ENCODE measurements around the gene SIPA1L3.
"Not testable (repeated sequence)": the region's sequence is repeated elsewhere in the genome, so short reads cannot be mapped to it uniquely, and the experiment has no call there.

SIPA1L3 gene

DNA sequence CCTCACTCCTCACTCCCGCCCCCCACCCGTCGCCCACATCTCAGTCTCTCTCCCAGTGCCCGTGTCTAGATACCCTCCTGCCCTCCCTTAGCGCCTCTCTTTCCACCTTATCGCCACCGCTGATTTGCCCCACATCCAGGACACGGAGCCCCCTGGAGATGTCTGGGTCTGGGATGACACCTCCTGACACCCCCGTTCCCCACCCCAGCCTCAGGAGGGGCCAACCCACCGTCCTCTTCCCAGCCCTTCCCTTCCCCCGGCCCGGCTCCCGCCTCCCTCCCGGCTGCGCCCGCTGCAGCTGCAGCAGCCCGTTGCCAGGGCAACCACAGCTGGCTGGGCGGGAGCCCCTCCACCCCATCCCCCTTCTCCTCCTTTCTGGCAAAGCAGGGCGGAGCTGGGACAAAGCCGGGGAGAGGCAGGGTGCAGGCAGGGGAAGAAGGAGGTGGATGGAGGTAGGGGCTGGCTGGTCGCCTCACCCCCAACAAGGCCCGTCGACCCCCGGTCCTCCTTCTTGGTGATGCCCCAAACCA is 303.5 kb downstream of the SIPA1L3 start:
- DNase-seq (ENCODE audit: low read depth in 2 of 2): no peak

DNA sequence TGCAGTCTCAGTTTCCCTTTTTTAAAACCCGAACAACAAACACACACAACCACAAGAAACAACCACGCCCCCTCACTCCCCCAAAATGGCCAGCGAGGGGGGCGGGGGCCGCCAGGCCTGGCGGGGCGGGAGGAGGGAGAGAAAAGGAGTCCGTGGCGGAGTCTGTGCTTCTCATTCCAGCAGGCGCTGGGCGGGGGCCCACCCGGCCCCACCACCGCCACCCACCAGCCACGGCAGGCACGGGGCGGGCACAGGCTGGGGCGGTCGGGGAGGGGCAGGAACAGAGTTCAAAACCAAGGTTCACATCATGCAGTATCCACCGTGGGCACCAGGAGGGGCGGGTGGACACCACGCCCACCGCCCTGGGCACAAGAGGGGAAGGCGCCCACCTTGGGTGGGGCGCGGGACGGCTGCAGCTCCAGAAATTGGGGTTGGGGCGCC is 304.2 kb downstream of the SIPA1L3 start:
- DNase-seq (ENCODE audit: low read depth in 2 of 2): no peak

- DNase-seq (ENCODE audit: low read depth in 2 of 2): no peak
These were observed 304.8 kb downstream of the SIPA1L3 start for GRCh38 chr19:38211766-38212165.

DNA sequence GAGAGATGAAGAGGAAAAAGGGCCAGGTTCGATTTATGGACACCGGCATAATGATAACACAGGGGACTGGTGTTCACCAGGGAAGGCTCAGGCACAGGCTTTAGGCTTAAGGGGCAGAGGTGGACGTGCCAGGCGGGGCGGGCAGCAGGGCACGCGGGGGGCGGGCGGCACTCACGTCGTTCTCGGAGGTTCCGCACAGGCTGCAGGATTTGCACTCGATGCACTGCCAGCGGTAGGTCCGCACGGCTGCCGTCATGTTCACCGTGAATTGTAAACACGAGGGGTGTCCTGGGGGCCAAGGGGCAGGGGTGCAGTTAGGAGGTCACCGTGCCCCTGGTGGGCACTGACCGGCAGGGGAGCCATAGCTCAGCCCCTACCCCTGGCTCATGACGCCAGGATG is 306.5 kb downstream of the SIPA1L3 start:
- no peak for DNase-seq (ENCODE audit: low read depth in 2 of 2)

- peak; percentile 24 to 50 for DNase-seq (ENCODE audit: low read depth in 2 of 2)
These were observed 307.1 kb downstream of the SIPA1L3 start for GRCh38 chr19:38213911-38214625.

DNA sequence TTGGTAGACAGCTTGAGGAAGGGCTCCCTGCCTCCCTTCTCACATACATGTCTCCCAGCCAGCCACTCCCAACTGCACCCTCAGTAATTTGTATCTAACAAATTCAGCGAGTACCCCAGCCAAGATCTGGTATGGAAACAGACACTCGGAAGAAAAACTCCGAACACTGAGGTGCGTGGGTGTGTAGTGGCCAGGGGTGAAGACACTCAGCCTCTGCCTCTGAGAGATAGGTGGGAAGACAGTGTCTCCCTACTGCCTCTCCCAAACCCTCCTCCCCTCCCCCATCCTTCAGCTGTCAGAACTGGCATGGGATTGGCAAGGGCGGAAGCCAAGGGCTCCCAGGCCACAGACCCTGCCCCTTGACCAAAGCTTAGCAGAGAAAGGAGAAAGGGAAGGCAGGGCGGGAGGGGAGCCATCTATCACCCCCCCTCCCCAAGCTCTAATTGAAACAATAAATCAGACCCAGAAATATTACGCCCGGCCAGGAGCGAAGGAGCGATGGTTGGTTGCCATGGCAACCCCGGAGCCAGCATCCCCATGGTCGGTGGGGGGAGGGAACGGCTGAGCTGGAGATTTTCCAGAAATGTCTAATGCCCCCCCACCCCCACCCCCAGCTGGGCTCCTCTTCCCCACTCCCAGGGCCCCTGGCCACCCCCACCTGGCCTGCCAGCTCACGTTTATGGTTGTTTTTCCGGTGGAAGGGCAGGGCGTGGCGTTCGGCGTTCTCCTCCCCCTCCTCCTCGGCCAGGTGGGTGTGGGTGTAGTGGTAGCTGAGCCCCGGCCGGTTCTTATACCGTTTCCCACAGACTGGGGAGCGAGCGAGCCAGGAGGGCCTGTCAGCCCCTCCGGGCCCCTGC is 310.0 kb downstream of the SIPA1L3 start:
- no peak for DNase-seq (ENCODE audit: low read depth in 2 of 2)

DNA sequence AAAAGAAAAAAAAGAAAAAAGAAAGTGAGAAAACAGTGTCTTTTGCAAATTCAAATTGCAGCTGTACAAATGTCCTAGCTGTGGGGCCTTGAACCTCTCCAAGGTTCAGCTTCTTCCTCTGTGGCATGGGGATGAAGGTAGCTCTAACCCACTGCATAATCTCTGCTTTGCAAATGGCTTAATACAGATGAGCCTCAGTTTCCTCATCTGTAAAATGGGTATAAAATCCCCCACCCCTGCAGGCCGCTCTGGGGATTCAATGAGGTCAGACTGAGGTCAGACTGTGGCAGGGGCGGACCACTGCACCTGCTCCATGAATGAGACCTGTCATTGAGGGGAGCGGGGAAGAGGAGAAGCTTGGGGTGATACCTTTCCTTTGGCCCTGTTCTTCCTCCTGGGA is 311.2 kb downstream of the SIPA1L3 start:
- no peak for DNase-seq (ENCODE audit: low read depth in 2 of 2)

- DNase-seq (ENCODE audit: low read depth in 2 of 2): no peak
These were observed 312.2 kb downstream of the SIPA1L3 start for GRCh38 chr19:38219221-38219620.

DNA sequence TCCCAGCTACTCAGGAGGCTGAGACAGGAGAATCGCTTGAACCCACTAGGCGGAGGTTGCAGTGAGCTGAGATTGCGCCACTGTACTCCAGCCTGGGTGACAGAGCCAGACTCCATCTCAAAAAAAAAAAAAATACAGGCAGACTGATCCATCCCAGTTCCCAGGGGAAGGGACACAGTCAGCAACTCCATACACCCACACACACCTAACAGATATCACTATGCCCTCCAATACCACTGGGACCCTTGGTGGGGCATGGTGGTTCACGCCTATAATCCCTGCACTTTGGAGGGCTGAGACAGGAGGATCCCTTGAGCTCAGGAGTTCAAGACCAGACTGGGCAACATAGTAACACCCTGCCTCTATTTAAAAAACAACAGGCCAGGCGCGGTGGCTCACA is 314.4 kb downstream of the SIPA1L3 start:
- no peak for DNase-seq (ENCODE audit: low read depth in 2 of 2)

DNA sequence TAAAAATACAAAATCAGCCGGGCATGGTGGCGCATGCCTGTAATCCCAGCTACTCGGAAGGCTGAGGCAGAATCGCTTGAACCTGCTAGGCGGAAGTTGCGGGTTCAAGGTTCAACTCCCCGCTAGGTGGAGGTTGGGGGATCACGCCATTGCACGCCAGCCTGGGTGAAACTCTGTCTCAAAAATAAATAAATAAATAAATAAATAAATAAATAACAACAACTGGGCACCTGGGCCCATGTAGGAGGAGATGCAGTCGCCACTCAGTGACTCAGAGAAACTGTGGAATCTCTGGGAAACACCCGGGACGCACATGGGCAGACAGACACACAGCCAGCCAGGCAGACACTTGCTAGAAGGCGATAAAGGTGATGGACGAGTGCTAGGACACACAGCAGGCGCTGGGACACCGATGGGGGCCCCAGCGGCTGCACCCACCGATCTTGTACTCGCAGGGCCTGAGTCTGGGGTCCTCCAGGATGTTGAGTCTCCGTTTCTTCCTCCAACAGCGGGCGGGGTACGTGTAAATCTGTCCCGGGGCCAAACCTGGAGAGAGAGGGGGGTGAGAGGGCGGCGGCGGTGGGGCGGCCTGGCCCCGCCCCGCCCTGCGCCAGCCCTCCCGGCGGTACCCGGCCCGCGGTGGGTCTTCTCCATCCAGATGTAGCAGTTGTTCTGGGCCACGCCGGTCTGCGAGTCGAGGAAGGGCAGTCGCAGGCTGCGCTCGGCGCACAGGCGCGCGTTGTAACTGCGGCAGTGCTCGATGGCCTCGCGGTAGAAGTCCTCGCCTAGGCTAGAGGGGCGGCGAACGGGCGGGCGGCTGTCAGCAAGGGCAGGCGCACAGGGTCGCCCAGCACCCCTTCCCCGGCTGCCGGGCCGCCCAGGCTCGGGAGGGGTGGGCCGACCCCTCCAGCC is 315.2 kb downstream of the SIPA1L3 start:
- no peak for DNase-seq (ENCODE audit: low read depth in 2 of 2)

GRCh38 chr19:38223119-38223523 is 316.1 kb downstream of the SIPA1L3 start:
- no peak for DNase-seq (ENCODE audit: low read depth in 2 of 2)

GRCh38 chr19:38223617-38224013 is 316.6 kb downstream of the SIPA1L3 start:
- DNase-seq (ENCODE audit: low read depth in 2 of 2): no peak

- peak; percentile 17 to 50 for DNase-seq (ENCODE audit: low read depth in 2 of 2)
These were observed 317.2 kb downstream of the SIPA1L3 start, which contains the start of gene DPF1 for GRCh38 chr19:38224014-38224862. Gene DPF1, minus strand, starts transcription at chr19:38224222. Its CDS starts 80 bp downstream, at chr19:38224142.

DNA sequence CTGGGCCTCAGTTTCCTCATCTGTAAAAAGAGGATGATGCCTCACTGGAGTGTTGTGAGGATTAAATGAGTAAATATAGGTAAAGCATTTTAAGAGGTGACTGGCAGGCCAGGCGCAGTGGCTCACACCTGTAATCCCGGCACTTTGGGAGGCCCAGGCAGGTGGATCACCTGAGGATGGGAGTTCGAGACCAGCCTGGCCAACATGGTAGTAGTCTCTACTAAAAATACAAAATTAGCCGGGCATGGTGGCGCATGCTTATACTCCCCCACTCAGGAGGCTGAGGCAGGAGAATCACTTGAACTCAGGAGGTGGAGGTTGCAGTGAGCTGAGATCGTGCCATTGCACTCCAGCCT is 317.8 kb downstream of the SIPA1L3 start:
- DNase-seq (ENCODE audit: low read depth in 2 of 2): not testable (repeated sequence)

GRCh38 chr19:38227287-38228004 is 320.4 kb downstream of the SIPA1L3 start:
- no peak for DNase-seq (ENCODE audit: low read depth in 2 of 2)

DNA sequence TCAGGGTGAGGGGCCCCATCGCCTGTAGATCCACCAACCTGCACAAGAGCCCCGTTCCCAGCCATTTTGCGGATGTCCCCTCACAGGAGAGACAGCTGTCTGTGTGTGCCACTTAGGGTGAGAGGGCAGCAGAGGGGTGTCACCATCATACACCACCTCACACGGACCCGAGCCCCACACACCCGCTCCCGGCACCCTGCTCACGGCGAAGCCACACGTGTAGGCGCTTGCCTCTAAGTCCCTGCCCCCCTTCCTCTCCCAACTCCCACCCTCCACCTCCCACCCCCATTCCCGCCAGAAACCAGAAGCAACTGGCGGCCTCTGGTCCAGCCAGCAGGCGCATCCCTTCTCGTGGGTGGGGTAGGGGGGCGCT is 321.0 kb downstream of the SIPA1L3 start:
- no peak for DNase-seq (ENCODE audit: low read depth in 2 of 2)

- no peak for DNase-seq (ENCODE audit: low read depth in 2 of 2)
These were observed 321.8 kb downstream of the SIPA1L3 start for GRCh38 chr19:38228491-38229439.

- DNase-seq (ENCODE audit: low read depth in 2 of 2): peak; percentile 55 to 70
These were observed 322.6 kb downstream of the SIPA1L3 start for GRCh38 chr19:38229585-38230073.
